ENCODE measurements around the gene KHK.

The KHK gene

DNA sequence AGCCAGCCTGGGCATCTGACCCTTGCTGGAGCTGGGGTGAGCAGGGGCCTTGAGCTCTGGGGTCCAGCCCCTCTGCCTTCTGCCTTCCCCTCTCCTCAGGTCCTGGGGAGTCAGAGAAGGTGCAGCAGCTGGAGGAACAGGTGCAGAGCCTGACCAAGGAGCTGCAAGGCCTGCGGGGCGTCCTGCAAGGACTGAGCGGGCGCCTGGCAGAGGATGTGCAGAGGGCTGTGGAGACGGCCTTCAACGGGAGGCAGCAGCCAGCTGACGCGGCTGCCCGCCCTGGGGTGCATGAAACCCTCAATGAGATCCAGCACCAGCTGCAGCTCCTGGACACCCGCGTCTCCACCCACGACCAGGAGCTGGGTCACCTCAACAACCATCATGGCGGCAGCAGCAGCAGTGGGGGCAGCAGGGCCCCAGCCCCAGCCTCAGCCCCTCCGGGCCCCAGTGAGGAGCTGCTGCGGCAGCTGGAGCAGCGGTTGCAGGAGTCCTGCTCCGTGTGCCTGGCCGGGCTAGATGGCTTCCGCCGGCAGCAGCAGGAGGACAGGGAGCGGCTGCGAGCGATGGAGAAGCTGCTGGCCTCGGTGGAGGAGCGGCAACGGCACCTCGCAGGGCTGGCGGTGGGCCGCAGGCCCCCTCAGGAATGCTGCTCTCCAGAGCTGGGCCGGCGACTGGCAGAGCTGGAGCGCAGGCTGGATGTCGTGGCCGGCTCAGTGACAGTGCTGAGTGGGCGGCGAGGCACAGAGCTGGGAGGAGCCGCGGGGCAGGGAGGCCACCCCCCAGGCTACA lies 4.4 kb upstream of the KHK start:
- Histone ChIP-seq H3K27me3 (replicated peaks; ENCODE audit: control insufficient read depth, insufficient read depth, low read length) (no peaks in the 10 kb centered on the region), H3K36me3 (ENCODE audit: control insufficient read depth, insufficient read depth, low read length) (no peaks in the 10 kb centered on the region), H3K4me3 (replicated peaks; ENCODE audit: low read depth, low read length) (no peak overlapping the region)
- no peak for DNase-seq (ENCODE audit: extremely low read depth, insufficient read length)
- TF ChIP-seq, protein P1, sequence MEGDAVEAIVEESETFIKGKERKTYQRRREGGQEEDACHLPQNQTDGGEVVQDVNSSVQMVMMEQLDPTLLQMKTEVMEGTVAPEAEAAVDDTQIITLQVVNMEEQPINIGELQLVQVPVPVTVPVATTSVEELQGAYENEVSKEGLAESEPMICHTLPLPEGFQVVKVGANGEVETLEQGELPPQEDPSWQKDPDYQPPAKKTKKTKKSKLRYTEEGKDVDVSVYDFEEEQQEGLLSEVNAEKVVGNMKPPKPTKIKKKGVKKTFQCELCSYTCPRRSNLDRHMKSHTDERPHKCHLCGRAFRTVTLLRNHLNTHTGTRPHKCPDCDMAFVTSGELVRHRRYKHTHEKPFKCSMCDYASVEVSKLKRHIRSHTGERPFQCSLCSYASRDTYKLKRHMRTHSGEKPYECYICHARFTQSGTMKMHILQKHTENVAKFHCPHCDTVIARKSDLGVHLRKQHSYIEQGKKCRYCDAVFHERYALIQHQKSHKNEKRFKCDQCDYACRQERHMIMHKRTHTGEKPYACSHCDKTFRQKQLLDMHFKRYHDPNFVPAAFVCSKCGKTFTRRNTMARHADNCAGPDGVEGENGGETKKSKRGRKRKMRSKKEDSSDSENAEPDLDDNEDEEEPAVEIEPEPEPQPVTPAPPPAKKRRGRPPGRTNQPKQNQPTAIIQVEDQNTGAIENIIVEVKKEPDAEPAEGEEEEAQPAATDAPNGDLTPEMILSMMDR (IDR thresholded peaks at IDR 0.05; ENCODE audit: insufficient read depth, low read length, poor library complexity, severe bottlenecking) = no peak

DNA sequence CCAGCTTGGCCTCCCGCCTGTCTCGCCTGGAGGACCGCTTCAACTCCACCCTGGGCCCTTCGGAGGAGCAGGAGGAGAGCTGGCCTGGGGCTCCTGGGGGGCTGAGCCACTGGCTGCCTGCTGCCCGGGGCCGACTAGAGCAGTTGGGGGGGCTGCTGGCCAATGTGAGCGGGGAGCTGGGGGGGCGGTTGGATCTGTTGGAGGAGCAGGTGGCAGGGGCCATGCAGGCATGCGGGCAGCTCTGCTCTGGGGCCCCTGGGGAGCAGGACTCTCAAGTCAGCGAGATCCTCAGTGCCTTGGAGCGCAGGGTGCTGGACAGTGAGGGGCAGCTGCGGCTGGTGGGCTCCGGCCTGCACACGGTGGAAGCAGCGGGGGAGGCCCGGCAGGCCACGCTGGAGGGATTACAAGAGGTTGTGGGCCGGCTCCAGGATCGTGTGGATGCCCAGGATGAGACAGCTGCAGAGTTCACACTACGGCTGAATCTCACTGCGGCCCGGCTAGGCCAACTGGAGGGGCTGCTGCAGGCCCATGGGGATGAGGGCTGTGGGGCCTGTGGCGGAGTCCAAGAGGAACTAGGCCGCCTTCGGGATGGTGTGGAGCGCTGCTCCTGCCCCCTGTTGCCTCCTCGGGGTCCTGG lies 3.7 kb upstream of the KHK start:
- H3K36me3 ChIP-seq (ENCODE audit: control insufficient read depth, insufficient read depth, low read length) = no peaks in the 10 kb centered on the region
- H3K27me3 ChIP-seq (replicated peaks; ENCODE audit: control insufficient read depth, insufficient read depth, low read length) = no peaks in the 10 kb centered on the region
- no peak overlapping the region for H3K4me3 ChIP-seq (replicated peaks; ENCODE audit: low read depth, low read length)
- TF ChIP-seq, protein P1 (IDR thresholded peaks at IDR 0.05; ENCODE audit: insufficient read depth, low read length, poor library complexity, severe bottlenecking) = no peak
- DNase-seq (ENCODE audit: extremely low read depth, insufficient read length) = no peak

DNA sequence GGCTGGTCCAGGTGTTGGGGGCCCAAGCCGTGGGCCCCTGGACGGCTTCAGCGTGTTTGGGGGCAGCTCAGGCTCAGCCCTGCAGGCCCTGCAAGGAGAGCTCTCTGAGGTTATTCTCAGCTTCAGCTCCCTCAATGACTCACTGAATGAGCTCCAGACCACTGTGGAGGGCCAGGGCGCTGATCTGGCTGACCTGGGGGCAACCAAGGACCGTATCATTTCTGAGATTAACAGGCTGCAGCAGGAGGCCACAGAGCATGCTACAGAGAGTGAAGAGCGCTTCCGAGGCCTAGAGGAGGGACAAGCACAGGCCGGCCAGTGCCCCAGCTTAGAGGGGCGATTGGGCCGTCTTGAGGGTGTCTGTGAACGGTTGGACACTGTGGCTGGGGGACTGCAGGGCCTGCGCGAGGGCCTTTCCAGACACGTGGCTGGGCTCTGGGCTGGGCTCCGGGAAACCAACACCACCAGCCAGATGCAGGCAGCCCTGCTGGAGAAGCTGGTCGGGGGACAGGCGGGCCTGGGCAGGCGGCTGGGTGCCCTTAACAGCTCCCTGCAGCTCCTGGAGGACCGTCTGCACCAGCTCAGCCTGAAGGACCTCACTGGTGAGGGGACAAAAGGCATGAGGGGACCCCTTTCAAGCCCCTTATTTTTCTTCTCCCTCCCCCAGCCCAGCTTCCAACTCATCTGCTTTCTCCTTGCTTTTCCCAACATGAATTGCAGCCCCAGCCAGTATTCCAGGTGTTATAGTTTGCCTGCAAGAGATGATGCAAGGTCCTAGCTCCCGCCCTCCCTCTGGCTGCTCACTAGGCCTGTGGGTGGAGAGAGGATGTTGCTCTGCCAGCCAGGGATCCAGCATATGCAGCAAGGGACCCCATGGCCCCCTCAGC lies 2.9 kb upstream of the KHK start:
- no peak for DNase-seq (ENCODE audit: extremely low read depth, insufficient read length)
- H3K27me3 ChIP-seq (replicated peaks; ENCODE audit: control insufficient read depth, insufficient read depth, low read length) = no peaks in the 10 kb centered on the region
- H3K36me3 ChIP-seq (ENCODE audit: control insufficient read depth, insufficient read depth, low read length) = no peaks in the 10 kb centered on the region
- TF ChIP-seq, protein P1 (IDR thresholded peaks at IDR 0.05; ENCODE audit: insufficient read depth, low read length, poor library complexity, severe bottlenecking) = no peak
- no peak overlapping the region for H3K4me3 ChIP-seq (replicated peaks; ENCODE audit: low read depth, low read length)

DNA sequence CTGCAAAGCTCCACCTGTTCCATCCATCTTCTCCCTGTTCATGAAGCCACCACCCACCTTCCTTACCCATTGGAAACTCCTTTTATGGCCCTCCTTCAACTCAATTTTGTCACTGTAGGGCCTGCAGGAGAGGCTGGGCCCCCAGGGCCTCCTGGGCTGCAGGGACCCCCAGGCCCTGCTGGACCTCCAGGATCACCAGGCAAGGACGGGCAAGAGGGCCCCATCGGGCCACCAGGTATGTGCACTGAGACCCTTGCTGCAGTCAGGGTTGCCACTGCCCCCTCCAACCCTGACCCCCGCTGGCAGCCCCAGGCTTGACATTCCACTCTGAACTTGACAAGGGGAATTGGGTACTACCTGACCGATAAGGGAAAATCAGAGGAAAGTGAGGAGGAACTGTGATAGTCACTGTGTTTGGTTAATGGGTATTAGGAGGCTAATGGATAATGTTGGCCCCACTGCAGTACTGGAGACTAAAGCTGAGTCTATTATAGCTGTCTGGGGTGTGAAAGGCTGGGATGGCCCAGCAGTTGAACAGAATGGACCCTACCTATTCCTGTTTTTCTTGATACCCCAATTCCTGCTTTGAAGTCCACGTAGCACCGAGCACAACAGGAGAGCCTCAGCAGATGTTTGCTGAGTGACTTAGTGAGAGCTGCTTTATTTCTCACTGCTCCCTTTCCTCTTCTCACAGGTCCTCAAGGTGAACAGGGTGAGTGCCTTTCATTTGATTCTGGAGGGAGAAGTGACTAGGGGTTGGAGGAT lies 2.1 kb upstream of the KHK start:
- TF ChIP-seq, protein P1 (IDR thresholded peaks at IDR 0.05; ENCODE audit: insufficient read depth, low read length, poor library complexity, severe bottlenecking) = no peak
- H3K36me3 ChIP-seq (ENCODE audit: control insufficient read depth, insufficient read depth, low read length) = no peaks in the 10 kb centered on the region
- no peak overlapping the region for H3K4me3 ChIP-seq (replicated peaks; ENCODE audit: low read depth, low read length)
- DNase-seq (ENCODE audit: extremely low read depth, insufficient read length) = no peak
- no peaks in the 10 kb centered on the region for H3K27me3 ChIP-seq (replicated peaks; ENCODE audit: control insufficient read depth, insufficient read depth, low read length)

DNA sequence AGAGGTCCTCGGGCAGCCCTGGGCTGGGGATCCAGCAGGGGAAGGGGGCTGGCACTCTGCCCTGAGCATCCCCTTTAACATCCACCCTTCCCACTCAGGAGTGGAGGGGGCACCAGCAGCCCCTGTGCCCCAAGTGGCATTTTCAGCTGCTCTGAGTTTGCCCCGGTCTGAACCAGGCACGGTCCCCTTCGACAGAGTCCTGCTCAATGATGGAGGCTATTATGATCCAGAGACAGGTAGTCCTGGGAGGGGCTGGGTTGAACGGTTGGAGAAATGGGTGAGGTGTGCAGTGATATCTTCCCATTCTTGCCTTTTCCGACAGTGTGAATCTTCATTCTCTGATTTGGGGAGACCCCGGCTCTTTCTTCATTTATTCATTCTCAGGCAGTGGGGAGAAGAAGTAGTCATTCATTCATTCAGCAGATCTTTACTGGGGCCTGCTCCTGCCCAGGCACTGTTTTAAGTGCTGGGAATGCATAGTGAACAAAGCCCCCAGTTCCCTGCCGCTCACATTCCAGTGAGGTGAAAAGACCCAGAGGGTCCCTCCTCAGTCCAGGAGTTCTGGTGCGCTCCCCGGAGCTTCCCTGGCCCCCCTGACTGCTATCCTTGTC lies 1.4 kb upstream of the KHK start:
- DNase-seq (ENCODE audit: extremely low read depth, insufficient read length) = no peak
- Histone ChIP-seq H3K27me3 (replicated peaks; ENCODE audit: control insufficient read depth, insufficient read depth, low read length) (no peaks in the 10 kb centered on the region), H3K36me3 (ENCODE audit: control insufficient read depth, insufficient read depth, low read length) (no peaks in the 10 kb centered on the region), H3K4me3 (replicated peaks; ENCODE audit: low read depth, low read length) (peak overlapping the region; percentile 68)
- TF ChIP-seq, protein P1 (IDR thresholded peaks at IDR 0.05; ENCODE audit: insufficient read depth, low read length, poor library complexity, severe bottlenecking) = no peak

Measured in GM06990 (cell line).